Measurements from ENCODE around the gene SLC35B1. TPM values are rescaled to one million over a fixed set of nuclear protein-coding genes. Genes with fewer than 3 reads are reported as not detected.

The SLC35B1 gene
- total RNA-seq, 1 experiment from 2014 or later = 228 TPM

- H3K4me1 Mint-ChIP-seq (ENCODE audit: low read depth, unreplicated experiment) = peaks cover 12% of the 10 kb centered on the region
- DNase-seq = no peak
- peaks cover 6% of the 10 kb centered on the region; the same call in 1 of the 2 replicates for H3K36me3 ChIP-seq (ENCODE audit: control insufficient read depth, insufficient read depth, low read length)
- H3K27me3 Mint-ChIP-seq (ENCODE audit: insufficient read depth, unreplicated experiment) = no peaks in the 10 kb centered on the region
- no peaks in the 10 kb centered on the region for H3K36me3 Mint-ChIP-seq (ENCODE audit: insufficient read depth, unreplicated experiment)
- no peak overlapping the region for H3K4me3 Mint-ChIP-seq (ENCODE audit: unreplicated experiment)
- intact Hi-C loops (cut with micrococcal nuclease; ENCODE audit: unreplicated experiment) = no loop called here
- H3K4me1 ChIP-seq = peaks cover 18% of the 10 kb centered on the region
- H3K9me3 ChIP-seq = no peaks in the 10 kb centered on the region
- no peak for TF ChIP-seq CTCF (IDR thresholded peaks at IDR 0.05; ENCODE audit: insufficient read depth in 1 of 2, low read depth in 1 of 2, low read length in 1 of 2, severe bottlenecking in 1 of 2, unreplicated experiment in 1 of 2)
- H3K4me3 ChIP-seq (ENCODE audit: low read depth, low read length) = no peak overlapping the region
- H3K9me3 Mint-ChIP-seq (ENCODE audit: unreplicated experiment) = no peaks in the 10 kb centered on the region
- no TSS peak for BruUV-seq (replicated peaks)
- no peak overlapping the region for H3K27ac Mint-ChIP-seq (ENCODE audit: unreplicated experiment)
- no peaks in the 10 kb centered on the region for H3K27me3 ChIP-seq (replicated peaks; ENCODE audit: control insufficient read depth, insufficient read depth, low read length)
- ChIA-PET POLR2A (interaction anchor here (2.4 kb wide), 1 partner anchor 16 kb away, joined by 17 read pairs; the partner anchor contains the start of gene FAM117A), CTCF (interaction anchor here (0.5 to 1.2 kb wide), 3 partner anchors 16 to 178 kb away, joined by 3 to 5 read pairs (median 3); partner anchors contain the start of gene FAM117A)
These were observed 40.5 kb upstream of the SLC35B1 start for GRCh38 chr17:49748223-49748622.

GRCh38 chr17:49747632-49748031 is 39.9 kb upstream of the SLC35B1 start:
- peaks cover 12% of the 10 kb centered on the region for H3K4me1 Mint-ChIP-seq (ENCODE audit: low read depth, unreplicated experiment)
- Histone ChIP-seq H3K4me1 (peaks cover 23% of the 10 kb centered on the region), H3K27me3 (replicated peaks; ENCODE audit: control insufficient read depth, insufficient read depth, low read length) (no peaks in the 10 kb centered on the region), H3K4me3 (ENCODE audit: low read depth, low read length) (no peak overlapping the region), H3K36me3 (ENCODE audit: control insufficient read depth, insufficient read depth, low read length) (peaks cover 6% of the 10 kb centered on the region; the same call in 1 of the 2 replicates), H3K9me3 (no peaks in the 10 kb centered on the region)
- no peaks in the 10 kb centered on the region for H3K9me3 Mint-ChIP-seq (ENCODE audit: unreplicated experiment)
- CTCF ChIA-PET = interaction anchor here (1.0 to 1.1 kb wide), 2 partner anchors 29 to 177 kb away, joined by 3 read pairs; no protein-coding TSS in a partner anchor
- H3K27ac Mint-ChIP-seq (ENCODE audit: unreplicated experiment) = no peak overlapping the region
- POLR2A ChIA-PET = interaction anchor here (2.4 kb wide), 1 partner anchor 16 kb away, joined by 17 read pairs; the partner anchor contains the start of gene FAM117A
- no peak for DNase-seq
- intact Hi-C loops (cut with micrococcal nuclease; ENCODE audit: unreplicated experiment) = no loop called here
- TF ChIP-seq CTCF (IDR thresholded peaks at IDR 0.05; ENCODE audit: insufficient read depth in 1 of 2, low read depth in 1 of 2, low read length in 1 of 2, severe bottlenecking in 1 of 2, unreplicated experiment in 1 of 2) = no peak
- no peaks in the 10 kb centered on the region for H3K36me3 Mint-ChIP-seq (ENCODE audit: insufficient read depth, unreplicated experiment)
- no peaks in the 10 kb centered on the region for H3K27me3 Mint-ChIP-seq (ENCODE audit: insufficient read depth, unreplicated experiment)
- no peak overlapping the region for H3K4me3 Mint-ChIP-seq (ENCODE audit: unreplicated experiment)
- no TSS peak for BruUV-seq (replicated peaks)

GRCh38 chr17:49746791-49747490 is 39.2 kb upstream of the SLC35B1 start:
- ChIA-PET POLR2A (interaction anchor here (2.4 kb wide), 1 partner anchor 17 kb away, joined by 17 read pairs; the partner anchor contains the start of gene FAM117A), CTCF (interaction anchor here (1.0 to 1.2 kb wide), 3 partner anchors 17 to 177 kb away, joined by 3 to 6 read pairs (median 3); partner anchors contain the start of gene FAM117A)
- H3K4me3 Mint-ChIP-seq (ENCODE audit: unreplicated experiment) = no peak overlapping the region
- peaks cover 6% of the 10 kb centered on the region; the same call in 1 of the 2 replicates for H3K36me3 ChIP-seq (ENCODE audit: control insufficient read depth, insufficient read depth, low read length)
- H3K4me3 ChIP-seq (ENCODE audit: low read depth, low read length) = no peak overlapping the region
- H3K27me3 Mint-ChIP-seq (ENCODE audit: insufficient read depth, unreplicated experiment) = no peaks in the 10 kb centered on the region
- H3K9me3 ChIP-seq = no peaks in the 10 kb centered on the region
- no peaks in the 10 kb centered on the region for H3K9me3 Mint-ChIP-seq (ENCODE audit: unreplicated experiment)
- H3K4me1 ChIP-seq = peaks cover 25% of the 10 kb centered on the region
- peaks cover 12% of the 10 kb centered on the region for H3K4me1 Mint-ChIP-seq (ENCODE audit: low read depth, unreplicated experiment)
- H3K27me3 ChIP-seq (replicated peaks; ENCODE audit: control insufficient read depth, insufficient read depth, low read length) = no peaks in the 10 kb centered on the region
- no TSS peak for BruUV-seq (replicated peaks)
- DNase-seq = no peak
- H3K36me3 Mint-ChIP-seq (ENCODE audit: insufficient read depth, unreplicated experiment) = no peaks in the 10 kb centered on the region
- H3K27ac Mint-ChIP-seq (ENCODE audit: unreplicated experiment) = no peak overlapping the region
- intact Hi-C loops (cut with micrococcal nuclease; ENCODE audit: unreplicated experiment) = no loop called here
- TF ChIP-seq CTCF (IDR thresholded peaks at IDR 0.05; ENCODE audit: insufficient read depth in 1 of 2, low read depth in 1 of 2, low read length in 1 of 2, severe bottlenecking in 1 of 2, unreplicated experiment in 1 of 2) = no peak

Data from Caco-2 (cell line).